Endothelial cell of umbilical vein (primary cell): ENCODE results near the gene RRH. TPM values are rescaled to one million over a fixed set of nuclear protein-coding genes. Genes with fewer than 3 reads are reported as not detected.

Experiments
- BruUV-seq: library from RNA; stranded (reverse); fragments of 400-500 nt; replicated peaks from 2 replicates; lab custom pipeline; 2021; lab: Mats Ljungman, UMichigan
- CTCF ChIA-PET: fragments of 300-600, 350-600 bp; sonication (Branson Sonifier 250); formaldehyde crosslinking; loops from one replicate; lab custom pipeline; 2021; ENCODE audit warnings: antibody characterized with exemption, inconsistent platforms; lab: Charles Lee
- POLR2A ChIA-PET: fragments of 300-600, 350-600 bp; sonication (Branson Sonifier 250); formaldehyde crosslinking; loops from one replicate; lab custom pipeline; 2021; ENCODE audit warnings: antibody characterized with exemption, inconsistent platforms; lab: Charles Lee
- DNase-seq: peaks from one replicate; pipeline ENCODE4 v3.0.0-alpha.2; 2011; ENCODE audit warnings: low read depth, low spot score
- FAIRE-seq: peaks from 2 replicates; lab custom pipeline; 2011; peaks lifted over from hg19 to GRCh38; lab: Jason Lieb, UNC
- H2AFZ ChIP-seq: 2 replicates; pipeline ENCODE4 v1.6.0; 2012; ENCODE audit warnings: low read depth, low read length, control low read depth, inconsistent platforms
- H3K27ac ChIP-seq: 2 replicates; pipeline ENCODE4 v1.5.1; 2011; ENCODE audit warnings: low read depth, mild to moderate bottlenecking, control low read depth, low read length, moderate library complexity; ENCODE audit not compliant: insufficient read depth
- H3K27me3 ChIP-seq, 2 experiments: 2 replicates each; pipeline versions ENCODE4 v1.6.0 to v1.6.1; 2011; ENCODE audit warnings: low read length in 2 of 2, mixed read lengths in 1 of 2; ENCODE audit not compliant: control insufficient read depth in 2 of 2, insufficient read depth in 2 of 2
- H3K36me3 ChIP-seq, 2 experiments: 2 replicates in 1 of 2; 3 replicates in 1 of 2; pipeline ENCODE4 v1.5.1; 2011; ENCODE audit warnings: low read length in 2 of 2, mild to moderate bottlenecking in 1 of 2, moderate library complexity in 1 of 2; ENCODE audit not compliant: control insufficient read depth in 2 of 2, insufficient read depth in 2 of 2; ENCODE audit errors: extremely low read depth in 1 of 2
- H3K4me1 ChIP-seq: 3 replicates; pipeline ENCODE4 v1.5.1; 2011; ENCODE audit warnings: mild to moderate bottlenecking, low read length; ENCODE audit not compliant: control insufficient read depth, insufficient read depth; ENCODE audit errors: extremely low read depth
- H3K4me2 ChIP-seq: 2 replicates; pipeline ENCODE4 v1.6.1; 2011; ENCODE audit warnings: low read length, control low read depth, mixed read lengths; ENCODE audit not compliant: insufficient read depth
- H3K4me3 ChIP-seq, 3 experiments: fragments of 200-600 bp in 1 of 3; sonication (generic), shearing (Covaris generic) in 1 of 3; replicated peaks in 1 of 3; 2 replicates each; pipeline ENCODE4 v1.5.1; 2011 to 2016; ENCODE audit warnings: control low read depth in 3 of 3, low read length in 3 of 3, mild to moderate bottlenecking in 2 of 3, inconsistent platforms in 1 of 3, low read depth in 1 of 3, moderate library complexity in 1 of 3; ENCODE audit not compliant: insufficient read depth in 1 of 3
- H3K79me2 ChIP-seq: 2 replicates; pipeline ENCODE4 v1.6.0; 2012; ENCODE audit warnings: low read length, inconsistent platforms; ENCODE audit not compliant: control insufficient read depth, insufficient read depth
- H3K9ac ChIP-seq: replicated peaks from 2 replicates; pipeline ENCODE3; 2011; ENCODE audit warnings: low read length, control low read depth; ENCODE audit not compliant: insufficient read depth; ENCODE audit errors: extremely low read depth
- H3K9me1 ChIP-seq: replicated peaks from 3 replicates; pipeline ENCODE4 v1.6.0; 2011; ENCODE audit warnings: mild to moderate bottlenecking, low read length; ENCODE audit not compliant: control insufficient read depth, insufficient read depth; ENCODE audit errors: extremely low read depth
- H3K9me3 ChIP-seq: replicated peaks from 2 replicates; pipeline ENCODE4 v1.5.1; 2012; ENCODE audit warnings: low read length, inconsistent platforms; ENCODE audit not compliant: control insufficient read depth, insufficient read depth
- H4K20me1 ChIP-seq: replicated peaks from 2 replicates; pipeline ENCODE3; 2011; ENCODE audit warnings: mild to moderate bottlenecking, low read length; ENCODE audit not compliant: control insufficient read depth, insufficient read depth; ENCODE audit errors: extremely low read depth
- CTCF ChIP-seq, 2 donors: IDR thresholded peaks; 1 replicate in 1 of 2; 2 replicates in 1 of 2; pipeline ENCODE4 v1.5.1; 2011; ENCODE audit warnings: low read length in 2 of 2, mild to moderate bottlenecking in 2 of 2, moderate library complexity in 2 of 2, control low read depth in 1 of 2, inconsistent platforms in 1 of 2, low read depth in 1 of 2; ENCODE audit not compliant: insufficient read depth in 1 of 2; ENCODE audit errors: extremely low read depth in 1 of 2
- FOS ChIP-seq: IDR thresholded peaks from 2 replicates; pipeline ENCODE4 v1.6.1; 2011; ENCODE audit warnings: mild to moderate bottlenecking, low read length, moderate library complexity, borderline replicate concordance; ENCODE audit not compliant: insufficient read depth
- GATA2 ChIP-seq: IDR thresholded peaks from 2 replicates; pipeline ENCODE4 v1.7.0; 2011; ENCODE audit warnings: low read depth, mild to moderate bottlenecking, moderate library complexity, mixed read lengths, low read length; ENCODE audit not compliant: insufficient read length, insufficient read depth
- MYC ChIP-seq: IDR thresholded peaks from one replicate; pipeline ENCODE4 v1.6.1; 2011; ENCODE audit warnings: mild to moderate bottlenecking, low read depth, low read length
- POLR2AphosphoS5 ChIP-seq: IDR thresholded peaks from 2 replicates; pipeline ENCODE4 v1.6.1; 2012; ENCODE audit warnings: low read depth, mild to moderate bottlenecking, control low read depth, low read length, moderate library complexity; ENCODE audit not compliant: insufficient read depth
- dilution Hi-C: fragments of 300-500 bp; cut with MboI; formaldehyde crosslinking; loops from one replicate; pipeline ENCODE4 v1.15.0; 2019; ENCODE audit warnings: low sequenced_read_pairs; ENCODE audit not compliant: extremely low pct_ligation_motif_present
- intact Hi-C: fragments of 100-400 bp; cut with micrococcal nuclease; formaldehyde crosslinking; loops from one replicate; pipeline ENCODE4 v1.10.0; 2022
- polyA plus RNA-seq, 4 experiments: library from polyadenylated mRNA; depleted of rRNA in 3 of 4; stranded (reverse) in 3 of 4; unstranded in 1 of 4; fragments of >200 nt; gene quantifications; 2 replicates each; pipeline versions ENCODE4 v1.2.1 to v1.2.3, GENCODE V29; 2011 to 2012; ENCODE audit warnings: missing spikeins in 1 of 4
- total RNA-seq: library from RNA; stranded (reverse); gene quantifications from 2 replicates; pipeline ENCODE4 v1.2.3, GENCODE V29; 2021
- TF ChIP-seq, protein P1 (sequence below): IDR thresholded peaks from 2 replicates; pipeline ENCODE4 v1.6.1; 2011; ENCODE audit not compliant: insufficient read depth, insufficient read length

RRH gene
- total and polyA plus RNA-seq, 2 donors (not counting 3 experiments of a cell fraction or from before 2014, with no cell fraction given): 0.11 to 0.31 TPM

DNA sequence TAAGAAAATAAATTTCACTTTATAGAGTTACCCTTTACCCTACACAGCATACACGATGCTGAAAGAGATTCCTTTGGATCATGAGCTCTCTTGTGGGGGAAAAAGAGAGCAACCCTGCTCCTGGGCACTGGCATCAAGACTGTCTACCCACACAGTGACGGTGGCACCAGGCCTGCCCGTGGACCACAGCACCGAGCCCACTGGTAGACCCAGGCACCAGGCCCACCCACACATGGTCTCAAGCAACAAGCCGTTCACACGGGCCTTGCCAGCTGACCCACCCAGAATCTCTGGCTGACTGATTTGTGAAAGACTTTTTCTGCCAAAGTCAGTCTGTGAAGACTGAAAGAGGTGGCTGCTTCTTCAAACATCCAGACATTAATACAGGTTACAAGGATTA lies 32.7 kb upstream of the RRH start:
- FAIRE-seq (no peak), DNase-seq (no peak)
- H3K79me2 ChIP-seq: no peaks in the 10 kb centered on the region
- no peaks in the 10 kb centered on the region for H3K9me1 ChIP-seq
- no TSS peak for BruUV-seq
- no peak overlapping the region for H3K9ac ChIP-seq
- H3K9me3 ChIP-seq: no peaks in the 10 kb centered on the region
- no peaks in the 10 kb centered on the region for H4K20me1 ChIP-seq
- no peaks in the 10 kb centered on the region for H3K36me3 ChIP-seq
- POLR2A ChIA-PET: no interaction called here
- H3K4me1 ChIP-seq: no peaks in the 10 kb centered on the region
- CTCF ChIA-PET: interaction anchor here (0.7 to 1.4 kb wide), 5 partner anchors 9 to 367 kb away, joined by 3 to 5 read pairs (median 3); no protein-coding TSS in a partner anchor
- H3K4me2 ChIP-seq: no peak overlapping the region
- intact Hi-C loops (no loop called here), dilution Hi-C loops (no loop called here)
- no peak overlapping the region for H2AFZ ChIP-seq
- H3K27me3 ChIP-seq: no peaks in the 10 kb centered on the region
- H3K27ac ChIP-seq: no peak overlapping the region
- no peak overlapping the region for H3K4me3 ChIP-seq
- TF ChIP-seq, protein P1, sequence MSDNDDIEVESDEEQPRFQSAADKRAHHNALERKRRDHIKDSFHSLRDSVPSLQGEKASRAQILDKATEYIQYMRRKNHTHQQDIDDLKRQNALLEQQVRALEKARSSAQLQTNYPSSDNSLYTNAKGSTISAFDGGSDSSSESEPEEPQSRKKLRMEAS: no peak
- TF ChIP-seq FOS: no peak
- TF ChIP-seq GATA2: no peak
- no peak for TF ChIP-seq CTCF (IDR thresholded peaks at IDR 0.05; ENCODE audit: extremely low read depth in 1 of 2, insufficient read depth in 1 of 2, low read depth in 1 of 2, low read length in 2 of 2)
- TF ChIP-seq POLR2AphosphoS5: no peak
- no peak for TF ChIP-seq MYC
